ENCODE measurements around the gene FKBP5. TPM values are rescaled to one million over a fixed set of nuclear protein-coding genes. Genes with fewer than 3 reads are reported as not detected.

Gene FKBP5
- total RNA-seq, 1 donor from 2014 or later: 4.6 TPM

GRCh38 chr6:35566794-35567193, 121.9 kb downstream of the FKBP5 start:
- no peak overlapping the region for H2AFZ ChIP-seq (ENCODE audit: low read depth, low read length)
- H3K9me3 ChIP-seq (ENCODE audit: insufficient read depth, low read depth, low read length): no peaks in the 10 kb centered on the region
- H3K4me1 Mint-ChIP-seq (ENCODE audit: low read depth, unreplicated experiment): peaks cover 4% of the 10 kb centered on the region
- FAIRE-seq (no peak), DNase-seq (ENCODE audit: low read depth) (no peak)
- H3K27me3 Mint-ChIP-seq (ENCODE audit: low read depth, unreplicated experiment): peaks cover 24% of the 10 kb centered on the region
- peaks cover 15% of the 10 kb centered on the region for H3K27me3 ChIP-seq (ENCODE audit: insufficient read depth, low read length)
- no peaks in the 10 kb centered on the region for H4K20me1 ChIP-seq (ENCODE audit: insufficient read depth, low read length)
- H3K4me1 ChIP-seq (ENCODE audit: insufficient read depth, low read length): no peaks in the 10 kb centered on the region
- no peaks in the 10 kb centered on the region for H3K36me3 ChIP-seq (ENCODE audit: insufficient read depth, low read length)
- TF ChIP-seq EZH2 (IDR thresholded peaks at IDR 0.05; ENCODE audit: insufficient read depth, low read length) (no peak), CTCF (IDR thresholded peaks at IDR 0.05; ENCODE audit: insufficient read depth, low read depth, low read length) (no peak)
- peak overlapping the region; percentile 34 for H3K4me3 Mint-ChIP-seq (ENCODE audit: unreplicated experiment)
- H3K9me3 Mint-ChIP-seq (ENCODE audit: unreplicated experiment): peaks cover 8% of the 10 kb centered on the region
- H3K4me3 ChIP-seq (ENCODE audit: insufficient read depth, low read depth, low read length): no peak overlapping the region
- no peaks in the 10 kb centered on the region for H3K36me3 Mint-ChIP-seq (ENCODE audit: low read depth, unreplicated experiment)
- H3K27ac Mint-ChIP-seq (ENCODE audit: unreplicated experiment): no peak overlapping the region
- H3K79me2 ChIP-seq (ENCODE audit: insufficient read depth, low read length): no peaks in the 10 kb centered on the region
- no peak overlapping the region for H3K9ac ChIP-seq (ENCODE audit: low read length)
- H3K4me2 ChIP-seq (ENCODE audit: low read length): no peak overlapping the region
- no peak overlapping the region for H3K27ac ChIP-seq (ENCODE audit: low read depth, low read length)

- Histone ChIP-seq H3K36me3 (ENCODE audit: insufficient read depth, low read length) (no peaks in the 10 kb centered on the region), H4K20me1 (ENCODE audit: insufficient read depth, low read length) (no peaks in the 10 kb centered on the region), H3K27ac (ENCODE audit: low read depth, low read length) (no peak overlapping the region), H3K4me2 (ENCODE audit: low read length) (no peak overlapping the region), H3K9ac (ENCODE audit: low read length) (no peak overlapping the region), H2AFZ (ENCODE audit: low read depth, low read length) (no peak overlapping the region), H3K9me3 (ENCODE audit: insufficient read depth, low read depth, low read length) (no peaks in the 10 kb centered on the region), H3K79me2 (ENCODE audit: insufficient read depth, low read length) (no peaks in the 10 kb centered on the region), H3K27me3 (ENCODE audit: insufficient read depth, low read length) (peaks cover 15% of the 10 kb centered on the region), H3K4me1 (ENCODE audit: insufficient read depth, low read length) (no peaks in the 10 kb centered on the region), H3K4me3 (ENCODE audit: insufficient read depth, low read depth, low read length) (no peak overlapping the region)
- Mint-ChIP-seq H3K4me3 (ENCODE audit: unreplicated experiment) (no peak overlapping the region), H3K36me3 (ENCODE audit: low read depth, unreplicated experiment) (no peaks in the 10 kb centered on the region), H3K9me3 (ENCODE audit: unreplicated experiment) (peaks cover 8% of the 10 kb centered on the region), H3K4me1 (ENCODE audit: low read depth, unreplicated experiment) (peaks cover 4% of the 10 kb centered on the region), H3K27me3 (ENCODE audit: low read depth, unreplicated experiment) (peaks cover 24% of the 10 kb centered on the region), H3K27ac (ENCODE audit: unreplicated experiment) (no peak overlapping the region)
- no peak for TF ChIP-seq CTCF (IDR thresholded peaks at IDR 0.05; ENCODE audit: insufficient read depth, low read depth, low read length)
- no peak for TF ChIP-seq EZH2 (IDR thresholded peaks at IDR 0.05; ENCODE audit: insufficient read depth, low read length)
- FAIRE-seq: no peak
- DNase-seq (ENCODE audit: low read depth): no peak
Observed at GRCh38 chr6:35564733-35565132, 124.0 kb downstream of the FKBP5 start.

- Histone ChIP-seq H3K27me3 (ENCODE audit: insufficient read depth, low read length) (peaks cover 15% of the 10 kb centered on the region), H4K20me1 (ENCODE audit: insufficient read depth, low read length) (no peaks in the 10 kb centered on the region), H3K4me2 (ENCODE audit: low read length) (no peak overlapping the region), H3K4me3 (ENCODE audit: insufficient read depth, low read depth, low read length) (no peak overlapping the region), H3K36me3 (ENCODE audit: insufficient read depth, low read length) (no peaks in the 10 kb centered on the region), H3K9ac (ENCODE audit: low read length) (no peak overlapping the region), H3K4me1 (ENCODE audit: insufficient read depth, low read length) (no peaks in the 10 kb centered on the region), H3K9me3 (ENCODE audit: insufficient read depth, low read depth, low read length) (no peaks in the 10 kb centered on the region), H3K79me2 (ENCODE audit: insufficient read depth, low read length) (no peaks in the 10 kb centered on the region), H3K27ac (ENCODE audit: low read depth, low read length) (no peak overlapping the region), H2AFZ (ENCODE audit: low read depth, low read length) (no peak overlapping the region)
- Mint-ChIP-seq H3K27me3 (ENCODE audit: low read depth, unreplicated experiment) (peaks cover 24% of the 10 kb centered on the region), H3K4me1 (ENCODE audit: low read depth, unreplicated experiment) (peaks cover 4% of the 10 kb centered on the region), H3K4me3 (ENCODE audit: unreplicated experiment) (no peak overlapping the region), H3K27ac (ENCODE audit: unreplicated experiment) (no peak overlapping the region), H3K9me3 (ENCODE audit: unreplicated experiment) (peaks cover 8% of the 10 kb centered on the region), H3K36me3 (ENCODE audit: low read depth, unreplicated experiment) (no peaks in the 10 kb centered on the region)
- DNase-seq (ENCODE audit: low read depth) (peak; percentile 31), FAIRE-seq (no peak)
- TF ChIP-seq CTCF (IDR thresholded peaks at IDR 0.05; ENCODE audit: insufficient read depth, low read depth, low read length) (no peak), EZH2 (IDR thresholded peaks at IDR 0.05; ENCODE audit: insufficient read depth, low read length) (no peak)
Observed at GRCh38 chr6:35562060-35562459, 126.7 kb downstream of the FKBP5 start.

Data from astrocyte (in vitro differentiated cells and primary cell).